GM19238 (cell line): Measurements from ENCODE around the gene SLIT3.

Experiments used
- DNase-seq: peaks from one replicate; pipeline ENCODE4 v3.0.0; 2011; ENCODE audit warnings: low spot score; ENCODE audit not compliant: insufficient read length

SLIT3 gene

GRCh38 chr5:169041180-169041579 lies 259.8 kb downstream of the SLIT3 start:
- DNase-seq = no peak

DNA sequence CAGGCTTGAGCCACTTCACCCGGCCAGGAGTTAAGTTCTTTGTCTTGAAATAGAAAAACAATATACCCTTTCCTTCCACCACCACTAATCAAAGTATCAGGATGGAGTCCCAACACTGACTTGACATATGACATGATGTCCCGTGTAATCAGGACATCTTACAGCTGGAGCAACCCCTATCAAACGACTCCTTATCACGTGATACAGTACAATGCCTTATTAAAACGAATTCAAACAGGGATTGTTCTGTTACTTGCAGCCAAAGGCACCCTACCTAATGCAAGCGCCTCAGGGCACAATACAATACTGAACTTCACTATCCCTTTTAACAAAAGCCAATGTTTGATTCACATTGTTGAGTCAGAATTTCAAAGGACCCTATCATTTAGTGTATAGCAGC lies 261.3 kb downstream of the SLIT3 start:
- DNase-seq = no peak

DNA sequence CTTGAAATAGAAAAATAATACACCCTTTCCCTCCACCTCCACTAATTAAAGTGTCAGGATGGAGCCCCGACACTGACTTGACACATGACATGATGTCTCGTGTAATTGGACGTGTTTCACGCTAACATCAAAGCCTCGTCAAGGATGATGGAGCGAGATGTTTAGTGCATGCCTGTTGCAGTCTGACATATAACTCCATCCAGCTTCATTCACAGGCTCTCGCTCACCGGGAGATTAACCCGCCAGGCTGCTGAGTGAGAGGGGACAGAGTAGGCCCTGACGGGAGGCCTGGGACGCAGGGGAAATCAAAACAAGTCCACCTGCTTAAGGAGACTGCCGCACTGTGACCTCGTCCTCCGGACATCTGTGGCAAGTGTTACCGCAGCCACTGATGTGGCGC lies 263.5 kb downstream of the SLIT3 start:
- no peak for DNase-seq

DNA sequence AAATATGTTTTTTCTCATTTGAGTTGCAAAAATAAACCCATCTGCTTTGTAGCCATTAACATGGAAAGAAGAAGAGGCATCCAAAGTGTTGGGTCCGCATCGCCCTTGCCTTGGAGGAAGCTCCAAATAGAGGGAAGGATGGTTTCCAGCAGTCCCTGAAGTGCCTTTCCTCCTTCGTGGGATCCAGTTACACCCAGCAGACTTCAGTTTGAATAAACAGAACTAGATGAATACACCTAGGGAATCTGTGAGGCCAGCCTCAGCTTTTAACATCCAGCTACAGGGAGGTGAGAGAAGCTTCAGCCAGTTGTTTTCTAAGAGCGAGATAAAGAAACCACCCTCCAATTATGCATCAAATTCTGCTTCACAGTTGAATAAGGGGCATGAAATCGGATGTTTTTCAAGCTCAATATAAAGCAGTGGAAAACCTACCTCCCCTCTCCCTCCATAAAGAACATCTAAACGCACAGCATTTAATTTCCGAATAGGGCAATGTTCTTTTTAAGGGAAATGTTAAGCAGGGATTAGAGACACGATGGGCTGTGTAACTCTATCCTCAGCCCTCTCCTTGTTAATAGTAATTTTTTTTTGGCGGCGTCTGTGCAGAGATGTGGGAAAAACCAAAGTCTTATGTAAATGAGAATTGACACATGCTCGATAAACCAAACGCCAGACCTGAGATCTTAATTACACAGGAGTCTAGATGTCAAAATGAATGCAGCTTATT lies 264.7 kb downstream of the SLIT3 start:
- no peak for DNase-seq

DNA sequence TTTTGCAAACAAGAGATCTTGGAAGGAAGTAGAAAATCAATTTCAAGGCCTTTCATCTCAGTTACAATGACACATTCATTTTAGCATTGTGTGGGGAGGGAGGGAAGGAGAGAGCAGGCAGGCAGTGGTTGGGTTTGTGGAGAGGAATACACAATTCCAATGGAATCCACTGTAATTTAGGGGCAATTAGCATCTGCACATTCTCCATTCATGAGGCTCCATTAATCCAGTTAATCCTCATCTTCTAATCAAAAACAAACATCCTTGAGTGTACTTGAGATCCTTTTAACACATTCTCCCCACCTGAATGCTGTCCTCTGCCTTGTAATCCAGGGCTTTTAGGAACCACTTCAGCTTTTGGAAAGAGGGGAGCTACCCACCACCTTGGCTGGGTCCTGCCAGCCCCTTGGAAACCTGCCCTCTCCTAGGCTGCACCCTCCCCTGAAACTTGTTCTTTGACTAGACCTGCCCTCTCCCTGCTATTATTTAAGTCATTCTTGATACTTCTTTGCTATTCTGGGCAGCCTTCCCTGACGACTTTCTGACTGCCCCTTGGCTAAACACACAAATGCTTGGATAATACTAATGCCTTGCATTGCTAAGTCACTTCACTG lies 271.2 kb downstream of the SLIT3 start:
- DNase-seq = no peak

- no peak for DNase-seq
Observed at GRCh38 chr5:169029037-169029436, 271.9 kb downstream of the SLIT3 start.

- DNase-seq = no peak
Observed at GRCh38 chr5:169027501-169028061, 273.4 kb downstream of the SLIT3 start.

- no peak for DNase-seq
Observed at GRCh38 chr5:169025491-169025890, 275.4 kb downstream of the SLIT3 start.

DNA sequence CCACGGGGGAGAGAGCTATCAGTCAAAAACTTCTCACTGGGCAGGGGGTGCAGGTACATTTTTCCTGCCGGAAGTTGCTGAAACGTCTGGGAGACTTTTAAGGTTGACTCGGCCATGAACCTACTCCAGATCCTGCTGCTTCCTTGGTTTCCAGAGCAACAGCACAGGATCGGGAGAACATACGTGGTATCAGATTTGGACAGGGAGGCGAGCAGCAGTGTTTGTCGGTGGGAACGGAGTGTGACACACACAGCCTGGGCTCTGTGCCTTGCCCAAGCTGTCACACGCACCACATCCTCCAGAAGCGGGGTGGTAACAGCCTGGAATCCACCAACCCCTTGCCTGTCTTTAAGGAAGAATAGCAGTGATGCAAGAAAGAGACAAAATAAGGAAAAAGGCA lies 276.5 kb downstream of the SLIT3 start:
- DNase-seq = no peak

GRCh38 chr5:169022718-169023117 lies 278.2 kb downstream of the SLIT3 start:
- DNase-seq = no peak

- DNase-seq = no peak
Observed at GRCh38 chr5:169020102-169020501, 280.8 kb downstream of the SLIT3 start.

DNA sequence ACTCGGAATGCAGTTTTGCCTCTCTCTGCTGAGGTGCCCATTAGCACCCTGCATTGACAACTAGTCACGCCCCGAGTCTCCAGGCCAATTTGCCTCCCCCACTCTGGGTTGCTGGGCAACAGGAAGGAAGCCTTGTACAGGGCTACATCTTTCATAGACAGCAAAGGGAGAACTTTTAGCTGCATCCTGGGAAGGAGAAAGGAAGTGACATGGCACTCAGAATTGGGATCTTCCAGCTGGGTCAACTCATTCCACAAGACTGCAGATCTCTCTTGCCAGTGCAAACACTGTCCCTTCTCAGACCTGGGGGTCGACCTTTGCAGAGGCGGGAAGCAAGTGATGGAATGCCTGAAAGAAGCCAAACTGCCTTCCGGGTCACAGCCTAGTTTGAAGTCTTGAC lies 282.0 kb downstream of the SLIT3 start:
- no peak for DNase-seq

DNA sequence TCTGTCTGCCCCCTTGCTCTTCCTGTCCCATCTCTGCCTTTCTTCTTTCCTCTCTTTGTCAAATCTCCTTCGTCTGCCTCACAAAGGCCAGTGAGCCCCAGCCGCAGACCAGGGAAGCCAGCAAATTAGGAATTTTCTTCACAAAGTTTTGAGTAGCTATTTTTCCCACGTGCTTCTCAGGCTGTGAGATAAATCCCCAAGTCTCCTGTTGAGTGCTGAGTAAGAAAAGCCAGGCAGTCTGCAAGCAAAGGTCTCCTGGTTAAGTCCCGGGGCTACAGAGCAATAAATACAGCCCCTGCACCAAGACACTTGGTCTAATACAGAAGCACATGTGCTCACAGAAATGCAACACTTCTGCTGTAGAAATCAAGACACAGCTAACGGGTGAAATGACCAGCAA lies 284.9 kb downstream of the SLIT3 start:
- no peak for DNase-seq

DNA sequence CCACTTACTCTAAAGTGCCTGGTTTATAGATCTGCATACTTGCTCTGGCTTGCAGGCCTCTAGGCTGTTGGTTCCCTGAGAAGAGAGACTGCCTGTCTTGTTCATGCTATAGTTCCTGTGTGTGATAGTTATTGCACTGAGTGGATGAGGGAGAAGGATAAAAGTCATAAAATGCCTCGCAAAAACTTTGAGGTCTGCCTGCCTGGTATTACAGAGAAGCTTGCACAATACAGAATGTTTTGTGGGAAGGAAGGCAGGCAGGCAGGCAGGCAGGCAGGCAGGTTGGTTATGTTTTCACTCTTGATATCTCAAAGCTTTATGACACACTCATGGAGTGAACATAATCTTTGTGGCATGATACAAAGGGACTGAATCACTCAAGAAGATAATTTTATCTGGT lies 287.1 kb downstream of the SLIT3 start:
- no peak for DNase-seq

GRCh38 chr5:169013208-169013728 lies 287.7 kb downstream of the SLIT3 start:
- no peak for DNase-seq

GRCh38 chr5:169012450-169012849 lies 288.5 kb downstream of the SLIT3 start:
- DNase-seq = no peak

DNA sequence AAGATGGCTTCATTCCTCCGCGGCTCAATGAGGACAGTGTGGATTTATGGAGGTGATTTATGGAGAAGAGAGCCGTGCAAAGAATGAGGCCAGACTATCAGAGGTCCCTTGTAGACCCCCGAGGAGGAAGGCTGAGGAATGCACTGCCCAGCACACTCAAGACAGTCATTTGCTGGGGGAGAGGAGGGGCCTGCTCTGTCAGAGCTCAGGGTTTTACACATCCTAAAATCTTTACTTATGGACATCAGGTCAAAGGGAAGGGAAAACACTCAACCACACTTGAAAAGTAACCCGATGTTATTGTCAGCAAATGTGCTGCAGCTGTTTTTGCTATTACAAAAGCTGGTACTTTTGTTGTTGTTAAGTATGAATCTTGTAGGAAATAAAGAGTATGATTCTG lies 289.5 kb downstream of the SLIT3 start:
- no peak for DNase-seq

GRCh38 chr5:169011009-169011408 lies 289.9 kb downstream of the SLIT3 start:
- no peak for DNase-seq

DNA sequence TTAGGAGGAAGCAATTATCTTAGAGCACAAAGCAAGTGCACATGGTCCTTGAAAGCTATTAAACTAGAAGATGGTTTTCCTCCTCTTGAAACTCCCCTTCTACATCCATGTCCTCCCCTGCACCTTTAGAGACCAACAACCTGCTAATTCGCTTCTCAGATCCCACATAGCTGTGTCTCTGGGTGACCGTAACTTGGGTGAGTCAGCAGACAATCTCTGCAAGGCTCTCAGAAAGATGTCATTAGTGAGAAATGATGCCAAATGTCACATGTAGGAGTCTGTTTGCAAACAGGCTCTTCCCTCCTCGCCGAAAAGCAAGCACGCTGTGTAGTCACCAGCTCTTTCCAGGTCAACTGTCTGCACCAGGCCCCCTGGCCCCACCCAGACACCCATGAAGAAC lies 291.8 kb downstream of the SLIT3 start:
- DNase-seq = no peak

- DNase-seq = no peak
Observed at GRCh38 chr5:169006842-169007790, 293.8 kb downstream of the SLIT3 start.

- no peak for DNase-seq
Observed at GRCh38 chr5:169004551-169004950, 296.4 kb downstream of the SLIT3 start.
